Measurements from ENCODE around the gene TRPC5OS. TPM values are rescaled to one million over a fixed set of nuclear protein-coding genes. Genes with fewer than 3 reads are reported as not detected.
A peak's percentile ranks its signal among the peaks of the same experiment; 100 is the strongest.

The TRPC5OS gene
- total and polyA plus RNA-seq, 2 of the 8 experiments (the other 6 are each of a cell fraction or from before 2014, with no cell fraction given), result not detected

GRCh38 chrX:111896148-111896547 lies 20.2 kb downstream of the TRPC5OS start:
- Histone ChIP-seq H3K4me1 (replicated peaks in 1 of 4; ENCODE audit: control insufficient read depth in 3 of 4, insufficient read depth in 4 of 4, low read length in 3 of 4) (no peaks in the 10 kb centered on the region), H3K27ac (ENCODE audit: low read depth, low read length) (no peak overlapping the region), H3K23ac (ENCODE audit: insufficient read length) (no peak overlapping the region), H3K18ac (ENCODE audit: extremely low read depth, low read length) (no peak overlapping the region), H2BK120ac (replicated peaks; ENCODE audit: low read depth, low read length) (no peak overlapping the region), H3K4me2 (ENCODE audit: insufficient read depth in 1 of 2, low read depth in 2 of 2, low read length in 2 of 2) (no peak overlapping the region), H4K5ac (ENCODE audit: insufficient read length, low read depth, low read length) (no peak overlapping the region), H3K4me3 (ENCODE audit: extremely low read depth in 1 of 4, insufficient read depth in 2 of 4, low read depth in 3 of 4, low read length in 4 of 4) (no peak overlapping the region), H2BK12ac (ENCODE audit: low read depth, low read length) (no peak overlapping the region), H4K20me1 (replicated peaks in 1 of 2; ENCODE audit: control insufficient read depth in 1 of 2, insufficient read depth in 2 of 2, low read length in 2 of 2) (no peaks in the 10 kb centered on the region), H2AK5ac (ENCODE audit: low read depth, low read length) (no peak overlapping the region), H3K4ac (replicated peaks; ENCODE audit: insufficient read length, low read depth, low read length) (no peak overlapping the region), H2BK20ac (ENCODE audit: low read length) (no peak overlapping the region), H4K8ac (ENCODE audit: extremely low read depth, insufficient read depth, low read length) (no peak overlapping the region), H3K14ac (ENCODE audit: insufficient read length) (no peak overlapping the region), H2BK15ac (ENCODE audit: low read length) (no peak overlapping the region), H4K91ac (replicated peaks; ENCODE audit: insufficient read length, low read length) (no peak overlapping the region), H3K9me3 (ENCODE audit: insufficient read depth in 2 of 2, low read depth in 1 of 2, low read length in 1 of 2) (no peaks in the 10 kb centered on the region), H2AFZ (ENCODE audit: low read length) (no peak overlapping the region), H3K9ac (replicated peaks in 1 of 4; ENCODE audit: extremely low read depth in 1 of 4, low read depth in 3 of 4, low read length in 3 of 4) (no peak overlapping the region), H3K27me3 (replicated peaks in 1 of 4; ENCODE audit: control insufficient read depth in 3 of 4, extremely low read depth in 1 of 4, insufficient read depth in 3 of 4, low read length in 3 of 4) (no peaks in the 10 kb centered on the region), H3K79me2 (ENCODE audit: control insufficient read depth in 1 of 2, insufficient read depth in 2 of 2, low read length in 2 of 2) (no peaks in the 10 kb centered on the region), H2BK5ac (ENCODE audit: low read depth, low read length) (no peak overlapping the region), H3K23me2 (ENCODE audit: low read depth, low read length) (no peaks in the 10 kb centered on the region), H3K36me3 (ENCODE audit: control insufficient read depth in 2 of 4, insufficient read depth in 4 of 4, low read length in 3 of 4) (no peaks in the 10 kb centered on the region), H3K56ac (replicated peaks; ENCODE audit: insufficient read length, low read depth, low read length) (no peak overlapping the region), H3K79me1 (ENCODE audit: low read depth, low read length) (no peaks in the 10 kb centered on the region)
- FAIRE-seq, result no peak
- WGBS, 2 experiments (ENCODE audit: extremely low coverage in 1 of 2, insufficient coverage in 1 of 2, insufficient read length in 1 of 2, insufficient replicate concordance in 2 of 2, low coverage in 1 of 2, low lambda C conversion rate in 2 of 2, missing lambda C conversion rate in 1 of 2), result 65% methylated on average over 4 of the region's 7 CpGs; no CpG with 5 or more reads in 1 of the 2 experiments
- ChIA-PET CTCF (ENCODE audit: partially characterized antibody) (no interaction called here), POLR2A (ENCODE audit: partially characterized antibody) (no interaction called here)
- no peak for DNase-seq (ENCODE audit: low read depth in 1 of 2, low spot score in 2 of 2)
- TF ChIP-seq SIRT6 (IDR thresholded peaks at IDR 0.05; ENCODE audit: low read length) (no peak), CEBPB (IDR thresholded peaks at IDR 0.05; ENCODE audit: low read depth, low read length) (0 out of 2 replicates have a peak, but pooled peaks have one; percentile 6)
